OCI-LY1 (cell line): ENCODE measurements around the gene ZBTB32.
A peak's percentile ranks its signal among the peaks of the same experiment; 100 is the strongest.

Source experiments
- H2AFZ ChIP-seq: fragments of 200-600 bp; sonication (generic), shearing (Covaris generic); 2 replicates; pipeline ENCODE4 v1.6.0; 2014; ENCODE audit warnings: antibody characterized with exemption, mild to moderate bottlenecking, low read length
- H3F3A ChIP-seq: fragments of 200-600 bp; sonication (generic), shearing (Covaris generic); 2 replicates; pipeline ENCODE4 v1.6.0; 2014; ENCODE audit warnings: mild to moderate bottlenecking, antibody characterized with exemption, low read length, moderate library complexity; ENCODE audit not compliant: insufficient read depth
- H3K27ac ChIP-seq: fragments of 200-600 bp; sonication (generic); 2 replicates; pipeline ENCODE4 v1.5.1; 2014; ENCODE audit warnings: low read length, mixed run types, mild to moderate bottlenecking, low read depth; ENCODE audit not compliant: poor library complexity, severe bottlenecking
- H3K27me3 ChIP-seq: fragments of 200-600 bp; sonication (generic); 2 replicates; pipeline ENCODE4 v1.6.0; 2014; ENCODE audit warnings: antibody characterized with exemption, mild to moderate bottlenecking, low read length, moderate library complexity; ENCODE audit not compliant: insufficient read depth
- H3K36me3 ChIP-seq: fragments of 200-600 bp; sonication (generic); 2 replicates; pipeline ENCODE4 v1.6.1; 2014; ENCODE audit warnings: mild to moderate bottlenecking, antibody characterized with exemption, low read length, moderate library complexity, mixed read lengths; ENCODE audit not compliant: insufficient read depth
- H3K4me1 ChIP-seq: fragments of 200-600 bp; sonication (generic); 2 replicates; pipeline ENCODE4 v1.5.1; 2014; ENCODE audit warnings: mild to moderate bottlenecking, low read length, moderate library complexity; ENCODE audit not compliant: insufficient read depth, severe bottlenecking
- H3K4me2 ChIP-seq: fragments of 200-600 bp; sonication (generic), shearing (Covaris generic); 2 replicates; pipeline ENCODE4 v1.6.1; 2014; ENCODE audit warnings: low read length
- H3K4me3 ChIP-seq: fragments of 200-600 bp; sonication (generic); 2 replicates; pipeline ENCODE4 v1.5.1; 2014; ENCODE audit warnings: low read length, low read depth, mild to moderate bottlenecking, mixed read lengths; ENCODE audit not compliant: poor library complexity, severe bottlenecking
- H3K79me2 ChIP-seq: fragments of 200-600 bp; shearing (Covaris generic); 2 replicates; pipeline ENCODE4 v1.6.1; 2016; ENCODE audit warnings: mixed run types, low read length, mixed read lengths; ENCODE audit not compliant: insufficient read depth
- H3K9ac ChIP-seq: fragments of 200-600 bp; sonication (generic), shearing (Covaris generic); 2 replicates; pipeline ENCODE4 v1.6.1; 2014; ENCODE audit warnings: mild to moderate bottlenecking, low read length, mixed read lengths
- H3K9me2 ChIP-seq: fragments of 200-600 bp; sonication (generic), shearing (Covaris generic); 2 replicates; pipeline ENCODE4 v1.6.1; 2014; ENCODE audit warnings: low read depth, mild to moderate bottlenecking, low read length, mixed read lengths
- H3K9me3 ChIP-seq: fragments of 200-600 bp; shearing (Covaris generic); 2 replicates; pipeline ENCODE4 v1.6.1; 2014; ENCODE audit warnings: low read length, mixed read lengths
- H4K20me1 ChIP-seq: fragments of 200-600 bp; sonication (generic), shearing (Covaris generic); 2 replicates; pipeline ENCODE4 v1.6.0; 2016; ENCODE audit warnings: mild to moderate bottlenecking, low read length; ENCODE audit not compliant: insufficient read depth
- CTCF ChIP-seq: fragments of 200-600 bp; sonication (generic), shearing (Covaris generic); IDR thresholded peaks from 2 replicates; pipeline ENCODE4 v1.5.1; 2017; ENCODE audit warnings: mild to moderate bottlenecking, antibody characterized with exemption, low read length, moderate library complexity, mixed read lengths
- EZH2 ChIP-seq: fragments of 200-600 bp; sonication (generic), shearing (Covaris generic); IDR thresholded peaks from 2 replicates; pipeline ENCODE4 v1.8.0; 2017; ENCODE audit warnings: borderline replicate concordance, mixed run types, mild to moderate bottlenecking, antibody characterized with exemption, low read length, moderate library complexity, mixed read lengths

Gene ZBTB32

GRCh38 chr19:35739275-35740107 is 35.1 kb downstream of the ZBTB32 start:
- H3K27ac ChIP-seq, result no peak overlapping the region
- no peaks in the 10 kb centered on the region for H3K27me3 ChIP-seq
- no peaks in the 10 kb centered on the region for H3K79me2 ChIP-seq
- no peaks in the 10 kb centered on the region for H4K20me1 ChIP-seq
- peak overlapping the region; percentile 98 for H3K4me2 ChIP-seq
- H3F3A ChIP-seq, result no peaks in the 10 kb centered on the region
- H3K9ac ChIP-seq, result peak overlapping the region; percentile 72
- H3K9me3 ChIP-seq, result no peaks in the 10 kb centered on the region
- TF ChIP-seq CTCF, result no peak
- TF ChIP-seq EZH2, result no peak
- H3K4me3 ChIP-seq, result peak overlapping the region; percentile 71
- H3K4me1 ChIP-seq, result peaks cover 45% of the 10 kb centered on the region
- no peak overlapping the region for H2AFZ ChIP-seq
- H3K36me3 ChIP-seq, result peaks cover 42% of the 10 kb centered on the region
- H3K9me2 ChIP-seq, result no peaks in the 10 kb centered on the region

GRCh38 chr19:35740108-35740422 is 35.7 kb downstream of the ZBTB32 start:
- Histone ChIP-seq H3K4me2 (peak overlapping the region; percentile 98), H3K4me1 (peaks cover 46% of the 10 kb centered on the region), H3K9me3 (no peaks in the 10 kb centered on the region), H4K20me1 (no peaks in the 10 kb centered on the region), H3K36me3 (peaks cover 37% of the 10 kb centered on the region), H3K9ac (peak overlapping the region; percentile 72), H3K27me3 (no peaks in the 10 kb centered on the region), H3F3A (no peaks in the 10 kb centered on the region), H3K79me2 (no peaks in the 10 kb centered on the region), H3K9me2 (no peaks in the 10 kb centered on the region), H3K4me3 (peak overlapping the region; percentile 71), H2AFZ (no peak overlapping the region), H3K27ac (no peak overlapping the region)
- TF ChIP-seq CTCF, result no peak
- TF ChIP-seq EZH2, result no peak

- Histone ChIP-seq H3K4me2 (peak overlapping the region; percentile 98), H3K36me3 (peaks cover 31% of the 10 kb centered on the region), H2AFZ (no peak overlapping the region), H4K20me1 (no peaks in the 10 kb centered on the region), H3K9me3 (no peaks in the 10 kb centered on the region), H3K27ac (peak overlapping the region; percentile 86), H3K9ac (peak overlapping the region; percentile 72), H3K79me2 (no peaks in the 10 kb centered on the region), H3K4me1 (peaks cover 46% of the 10 kb centered on the region), H3K4me3 (peak overlapping the region; percentile 71), H3K9me2 (no peaks in the 10 kb centered on the region), H3F3A (no peaks in the 10 kb centered on the region), H3K27me3 (no peaks in the 10 kb centered on the region)
- no peak for TF ChIP-seq EZH2
- TF ChIP-seq CTCF, result no peak; the same call in none of the 2 replicates
Measured at GRCh38 chr19:35740423-35741202, 36.3 kb downstream of the ZBTB32 start.
